Measurements from ENCODE around the gene PARD6B. TPM values are rescaled to one million over a fixed set of nuclear protein-coding genes. Genes with fewer than 3 reads are reported as not detected.

Gene PARD6B
- polyA plus RNA-seq, 1 of the 3 experiments (the other 2 are of a cell fraction) = 0.49 TPM

DNA sequence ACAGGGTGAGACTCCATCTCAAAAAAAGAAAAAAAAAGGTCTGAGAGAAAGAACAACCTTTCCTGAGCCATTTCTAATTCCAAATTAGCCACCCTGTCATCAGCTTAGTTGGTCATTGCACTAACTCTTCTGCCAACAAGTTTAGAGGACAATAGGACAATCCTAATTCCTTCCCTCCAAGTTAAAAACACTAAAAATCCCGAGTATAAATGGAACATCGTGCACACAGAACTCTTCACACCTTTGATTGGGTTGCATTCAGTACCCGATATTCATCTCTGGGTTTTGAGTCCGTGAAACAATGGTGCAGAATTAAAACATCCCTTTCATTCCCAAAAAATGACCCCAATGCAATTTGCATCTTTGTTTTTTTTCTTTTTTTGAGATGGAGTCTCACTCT is 23.0 kb downstream of the PARD6B start:
- Histone ChIP-seq H3K9me3 (no peaks in the 10 kb centered on the region), H3K79me2 (ENCODE audit: insufficient read depth) (no peaks in the 10 kb centered on the region), H3F3A (replicated peaks; ENCODE audit: insufficient read depth) (no peaks in the 10 kb centered on the region), H3K4me3 (ENCODE audit: low read depth in 2 of 2, low read length in 1 of 2) (no peak overlapping the region), H2AFZ (ENCODE audit: low read depth) (no peak overlapping the region), H3K4me1 (ENCODE audit: control insufficient read depth in 1 of 2, insufficient read depth in 2 of 2, low read depth in 1 of 2, low read length in 1 of 2) (no peaks in the 10 kb centered on the region), H3K9me2 (no peaks in the 10 kb centered on the region), H3K36me3 (replicated peaks in 1 of 2; ENCODE audit: control insufficient read depth in 1 of 2, insufficient read depth in 2 of 2, low read length in 1 of 2) (peaks cover 0 to 9% of the 10 kb centered on the region in 2 experiments), H4K20me1 (ENCODE audit: insufficient read depth) (no peaks in the 10 kb centered on the region), H3K4me2 (no peak overlapping the region), H3K27ac (ENCODE audit: low read depth in 2 of 2, low read length in 1 of 2) (no peak overlapping the region), H3K27me3 (ENCODE audit: insufficient read depth) (no peaks in the 10 kb centered on the region), H3K9ac (no peak overlapping the region)
- no peak for DNase-seq
- ChIA-PET POLR2A (no interaction called here), CTCF (interaction anchor here (2.1 kb wide), 1 partner anchor 129 kb away, joined by 5 read pairs; no protein-coding TSS in a partner anchor)
- no peak for TF ChIP-seq GABPA (IDR thresholded peaks at IDR 0.05; ENCODE audit: low read depth)
- TF ChIP-seq EZH2phosphoT487 (IDR thresholded peaks at IDR 0.05; ENCODE audit: borderline replicate concordance, low read depth) = no peak
- no peak for TF ChIP-seq GATA2 (CRISPR knock-in tag; IDR thresholded peaks at IDR 0.05)
- no peak for TF ChIP-seq USF1 (IDR thresholded peaks at IDR 0.05; ENCODE audit: borderline replicate concordance, low read depth)
- WGBS (ENCODE audit: low lambda C conversion rate) = 85% methylated on average over 4 of the region's 4 CpGs

DNA sequence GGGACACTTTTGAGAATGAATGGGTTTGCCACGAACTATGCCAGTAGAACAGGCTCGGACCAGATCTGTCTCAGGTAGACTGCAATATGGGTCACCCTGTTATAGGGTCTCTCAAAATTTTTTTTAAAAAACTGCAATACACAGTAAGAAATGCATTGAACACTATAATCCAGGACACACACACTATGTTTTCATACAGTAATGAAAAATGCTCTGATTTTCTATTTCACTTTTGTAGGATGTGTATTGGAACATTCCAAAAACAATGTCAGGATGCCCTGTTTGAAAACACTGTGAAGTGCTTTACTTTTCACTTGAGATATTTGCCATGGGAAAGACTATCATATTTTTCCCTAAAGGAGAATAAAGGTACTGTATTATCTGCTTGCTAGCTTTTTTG is 25.1 kb downstream of the PARD6B start:
- ChIA-PET POLR2A (no interaction called here), CTCF (interaction anchor here (0.6 to 1.9 kb wide), 4 partner anchors 34 to 141 kb away, joined by 3 read pairs; partner anchors contain the start of gene BCAS4)
- H3K4me2 ChIP-seq = no peak overlapping the region
- peaks cover 0 to 5% of the 10 kb centered on the region in 2 experiments; a peak in 1 of 4 replicates for H3K4me1 ChIP-seq (ENCODE audit: control insufficient read depth in 1 of 2, insufficient read depth in 2 of 2, low read depth in 1 of 2, low read length in 1 of 2)
- WGBS (ENCODE audit: low lambda C conversion rate) = 94% methylated on average over 2 of the region's 2 CpGs
- H3K27me3 ChIP-seq (ENCODE audit: insufficient read depth) = no peaks in the 10 kb centered on the region
- no peaks in the 10 kb centered on the region for H3K79me2 ChIP-seq (ENCODE audit: insufficient read depth)
- no peak overlapping the region for H3K9ac ChIP-seq
- peaks cover 0 to 2% of the 10 kb centered on the region in 2 experiments for H3K36me3 ChIP-seq (replicated peaks in 1 of 2; ENCODE audit: control insufficient read depth in 1 of 2, insufficient read depth in 2 of 2, low read length in 1 of 2)
- H3K9me3 ChIP-seq = no peaks in the 10 kb centered on the region
- no peaks in the 10 kb centered on the region for H4K20me1 ChIP-seq (ENCODE audit: insufficient read depth)
- DNase-seq = no peak
- TF ChIP-seq GATA2 (CRISPR knock-in tag; IDR thresholded peaks at IDR 0.05) = no peak
- TF ChIP-seq POLR2AphosphoS5 (IDR thresholded peaks at IDR 0.05; ENCODE audit: low read depth, low read length) = no peak
- TF ChIP-seq, protein P1, sequence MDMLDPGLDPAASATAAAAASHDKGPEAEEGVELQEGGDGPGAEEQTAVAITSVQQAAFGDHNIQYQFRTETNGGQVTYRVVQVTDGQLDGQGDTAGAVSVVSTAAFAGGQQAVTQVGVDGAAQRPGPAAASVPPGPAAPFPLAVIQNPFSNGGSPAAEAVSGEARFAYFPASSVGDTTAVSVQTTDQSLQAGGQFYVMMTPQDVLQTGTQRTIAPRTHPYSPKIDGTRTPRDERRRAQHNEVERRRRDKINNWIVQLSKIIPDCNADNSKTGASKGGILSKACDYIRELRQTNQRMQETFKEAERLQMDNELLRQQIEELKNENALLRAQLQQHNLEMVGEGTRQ (IDR thresholded peaks at IDR 0.05; ENCODE audit: borderline replicate concordance, low read depth, low read length) = no peak
- no peak for TF ChIP-seq EP300 (IDR thresholded peaks at IDR 0.05; ENCODE audit: borderline replicate concordance in 1 of 2, low read depth in 1 of 2, low read length in 1 of 2)
- TF ChIP-seq TCF12 (IDR thresholded peaks at IDR 0.05) = no peak
- no peak for TF ChIP-seq RFX5 (IDR thresholded peaks at IDR 0.05; ENCODE audit: low read length)
- TF ChIP-seq TEAD4 (IDR thresholded peaks at IDR 0.05; ENCODE audit: borderline replicate concordance, insufficient read depth) = no peak
- no peak for TF ChIP-seq RAD21 (IDR thresholded peaks at IDR 0.05; ENCODE audit: low read length)
- no peak for TF ChIP-seq FOSL2 (IDR thresholded peaks at IDR 0.05; ENCODE audit: borderline replicate concordance, low read depth)
- TF ChIP-seq ELF1 (IDR thresholded peaks at IDR 0.05) = no peak
- TF ChIP-seq EZH2phosphoT487 (IDR thresholded peaks at IDR 0.05; ENCODE audit: borderline replicate concordance, low read depth) = no peak
- no peak for TF ChIP-seq FOXM1 (IDR thresholded peaks at IDR 0.05; ENCODE audit: low read depth)
- TF ChIP-seq JUND (IDR thresholded peaks at IDR 0.05) = no peak
- TF ChIP-seq NRF1 (IDR thresholded peaks at IDR 0.05; ENCODE audit: low read depth, low read length) = no peak
- TF ChIP-seq USF1 (IDR thresholded peaks at IDR 0.05; ENCODE audit: borderline replicate concordance, low read depth) = no peak
- no peak overlapping the region for H2AFZ ChIP-seq (ENCODE audit: low read depth)
- peaks cover 7% of the 10 kb centered on the region for H3F3A ChIP-seq (replicated peaks; ENCODE audit: insufficient read depth)
- H3K4me3 ChIP-seq (ENCODE audit: low read depth in 2 of 2, low read length in 1 of 2) = no peak overlapping the region
- H3K27ac ChIP-seq (ENCODE audit: low read depth in 2 of 2, low read length in 1 of 2) = no peak overlapping the region
- H3K9me2 ChIP-seq = no peaks in the 10 kb centered on the region
